Right kidney (tissue), 1 donor: ENCODE measurements around the gene GTSE1.
A peak's percentile ranks its signal among the peaks of the same experiment; 100 is the strongest.

Experiments used
- DNase-seq: peaks from one replicate; pipeline ENCODE4 v3.0.0-alpha.2; 2016

The GTSE1 gene

GRCh38 chr22:46352691-46353386 lies 56.2 kb downstream of the GTSE1 start:
- DNase-seq = no peak

- no peak for DNase-seq
These were observed 56.9 kb downstream of the GTSE1 start for GRCh38 chr22:46353483-46354105.

- no peak for DNase-seq
These were observed 57.7 kb downstream of the GTSE1 start for GRCh38 chr22:46354176-46354992.

- DNase-seq = no peak
These were observed 58.3 kb downstream of the GTSE1 start for GRCh38 chr22:46354993-46355305.

- DNase-seq = peak; percentile 68
These were observed 58.8 kb downstream of the GTSE1 start for GRCh38 chr22:46355369-46355995.

GRCh38 chr22:46355996-46356471 lies 59.4 kb downstream of the GTSE1 start:
- DNase-seq = no peak

GRCh38 chr22:46356496-46357480 lies 60.1 kb downstream of the GTSE1 start:
- DNase-seq = no peak

GRCh38 chr22:46357711-46358520 lies 61.2 kb downstream of the GTSE1 start:
- peak; percentile 48 for DNase-seq

- DNase-seq = no peak
These were observed 62.1 kb downstream of the GTSE1 start for GRCh38 chr22:46358766-46359165.

- DNase-seq = no peak
These were observed 62.7 kb downstream of the GTSE1 start for GRCh38 chr22:46359362-46359761.

- DNase-seq = no peak
These were observed 63.4 kb downstream of the GTSE1 start for GRCh38 chr22:46360097-46360496.

GRCh38 chr22:46360891-46361290 lies 64.2 kb downstream of the GTSE1 start:
- DNase-seq = no peak

GRCh38 chr22:46361826-46362202 lies 65.1 kb downstream of the GTSE1 start:
- DNase-seq = no peak

- no peak for DNase-seq
These were observed 65.7 kb downstream of the GTSE1 start for GRCh38 chr22:46362203-46362933.

- no peak for DNase-seq
These were observed 66.4 kb downstream of the GTSE1 start for GRCh38 chr22:46362934-46363515.

- DNase-seq = no peak
These were observed 67.1 kb downstream of the GTSE1 start for GRCh38 chr22:46363611-46364321.

- DNase-seq = no peak
These were observed 67.9 kb downstream of the GTSE1 start for GRCh38 chr22:46364341-46365165.

- DNase-seq = no peak
These were observed 68.5 kb downstream of the GTSE1 start for GRCh38 chr22:46365166-46365624.
